HepG2 (cell line): ENCODE results near the gene AFF4. TPM values are rescaled to one million over a fixed set of nuclear protein-coding genes. Genes with fewer than 3 reads are reported as not detected.

ENCODE experiments used
- BRCA1 ChIP-seq: sonication (generic); formaldehyde crosslinking; IDR thresholded peaks from 2 replicates; pipeline ENCODE4 v1.4.0; 2020; ENCODE audit warnings: missing genetic modification reagents
- KDM5B ChIP-seq: sonication (generic); formaldehyde crosslinking; IDR thresholded peaks from 2 replicates; pipeline ENCODE4 v1.4.0; 2020; ENCODE audit warnings: missing genetic modification reagents, mild to moderate bottlenecking, borderline replicate concordance
- MED13 ChIP-seq: sonication (generic); formaldehyde crosslinking; IDR thresholded peaks from 2 replicates; pipeline ENCODE4 v1.5.0; 2020; ENCODE audit warnings: missing genetic modification reagents
- MTERF4 ChIP-seq: sonication (generic); formaldehyde crosslinking; IDR thresholded peaks from 2 replicates; pipeline ENCODE4 v1.8.0; 2023; ENCODE audit warnings: mild to moderate bottlenecking, missing genetic modification reagents
- NRL ChIP-seq: sonication (generic); formaldehyde crosslinking; IDR thresholded peaks from 2 replicates; pipeline ENCODE4 v1.5.0; 2020; ENCODE audit warnings: missing genetic modification reagents, mild to moderate bottlenecking, moderate library complexity, borderline replicate concordance
- RBFOX2 ChIP-seq: fragments of 200-400 bp; formaldehyde crosslinking; IDR thresholded peaks from 2 replicates; pipeline ENCODE4 v1.6.1; 2017; ENCODE audit warnings: low read depth, mild to moderate bottlenecking, low read length
- SIX4 ChIP-seq: sonication (generic); formaldehyde crosslinking; IDR thresholded peaks from 2 replicates; pipeline ENCODE4 v1.4.0; 2020; ENCODE audit warnings: missing genetic modification reagents
- SOX13 ChIP-seq, 3 experiments: fragments of 450-650 bp in 1 of 3; sonication (generic) in 1 of 3; formaldehyde crosslinking in 1 of 3; IDR thresholded peaks in 2 of 3; conservative IDR thresholded peaks in 1 of 3; 2 replicates each; pipeline versions ENCODE4 v1.5.0 to v1.6.1; 2016 to 2020; ENCODE audit warnings: antibody characterized with exemption in 1 of 3, mild to moderate bottlenecking in 1 of 3, missing compliant biosample characterization in 1 of 3, missing genetic modification reagents in 1 of 3, moderate library complexity in 1 of 3
- SP5 ChIP-seq: IDR thresholded peaks from 2 replicates; pipeline ENCODE4 v1.6.1; 2016; ENCODE audit warnings: low read depth, borderline replicate concordance
- TBP ChIP-seq: sonication (generic); formaldehyde crosslinking; IDR thresholded peaks from 2 replicates; pipeline ENCODE4 v1.5.0; 2020; ENCODE audit warnings: missing genetic modification reagents
- TBX2 ChIP-seq: sonication (generic); formaldehyde crosslinking; IDR thresholded peaks from 2 replicates; pipeline ENCODE4 v1.5.0; 2020; ENCODE audit warnings: missing genetic modification reagents, mild to moderate bottlenecking, borderline replicate concordance
- U2AF2 ChIP-seq: fragments of 200-400 bp; formaldehyde crosslinking; IDR thresholded peaks from 2 replicates; pipeline ENCODE4 v1.6.1; 2017; ENCODE audit warnings: low read depth, mild to moderate bottlenecking, low read length
- ZBTB44 ChIP-seq: sonication (generic); formaldehyde crosslinking; IDR thresholded peaks from 2 replicates; pipeline ENCODE4 v1.4.0; 2020; ENCODE audit warnings: missing genetic modification reagents
- ZFP41 ChIP-seq: sonication (generic); formaldehyde crosslinking; IDR thresholded peaks from 2 replicates; pipeline ENCODE4 v1.4.0; 2020; ENCODE audit warnings: mild to moderate bottlenecking, missing genetic modification reagents, borderline replicate concordance
- ZNF263 ChIP-seq: sonication (generic); formaldehyde crosslinking; IDR thresholded peaks from 2 replicates; pipeline ENCODE4 v1.4.0; 2020; ENCODE audit warnings: missing genetic modification reagents
- ZNF33B ChIP-seq: sonication (generic); formaldehyde crosslinking; IDR thresholded peaks from 2 replicates; pipeline ENCODE4 v1.5.1; 2020; ENCODE audit warnings: mild to moderate bottlenecking, missing genetic modification reagents
- ZNF841 ChIP-seq: sonication (generic); formaldehyde crosslinking; IDR thresholded peaks from 2 replicates; pipeline ENCODE4 v1.8.1; 2023; ENCODE audit warnings: missing genetic modification reagents, borderline replicate concordance
- ZNF850 ChIP-seq: sonication (generic); formaldehyde crosslinking; conservative IDR thresholded peaks from 2 replicates; pipeline ENCODE4 v1.9.0; 2021; ENCODE audit warnings: mild to moderate bottlenecking, missing genetic modification reagents
- polyA plus RNA-seq, 8 experiments: library from polyadenylated mRNA; depleted of rRNA in 3 of 8; stranded (reverse) in 7 of 8; unstranded in 1 of 8; fragments of >200 nt; fragmentation: Illumina TruSeq in 4 of 8; extraction: Trizol in 4 of 8; gene quantifications; 2 replicates each; pipeline versions ENCODE4 v1.2.1 to v1.2.3, GENCODE V29; 2011 to 2016; ENCODE audit warnings: low read depth in 4 of 8, missing spikeins in 1 of 8, mixed read lengths in 1 of 8; ENCODE audit not compliant: insufficient read depth in 1 of 8
- total RNA-seq, 5 experiments: library from RNA; depleted of rRNA; stranded (reverse); fragments of >200 nt; fragmentation: Illumina TruSeq; extraction: Trizol; gene quantifications; 2 replicates each; pipeline ENCODE4 v1.2.3, GENCODE V29; 2016; ENCODE audit warnings: low read depth in 1 of 5
- TF ChIP-seq, protein P1 (sequence below): sonication (generic); formaldehyde crosslinking; IDR thresholded peaks from 2 replicates; pipeline ENCODE4 v1.5.0; 2020; ENCODE audit warnings: mild to moderate bottlenecking, missing genetic modification reagents
- TF ChIP-seq, protein P2 (sequence below): sonication (generic); formaldehyde crosslinking; IDR thresholded peaks from 2 replicates; pipeline ENCODE4 v1.4.0; 2020; ENCODE audit warnings: mild to moderate bottlenecking, missing genetic modification reagents
- TF ChIP-seq, protein P3 (sequence below): sonication (generic); formaldehyde crosslinking; IDR thresholded peaks from 2 replicates; pipeline ENCODE4 v1.8.0; 2022; ENCODE audit warnings: low read depth, missing genetic modification reagents

Gene AFF4
- total and polyA plus RNA-seq, 2 of the 13 experiments (the other 11 are each of a cell fraction or from before 2014, with no cell fraction given): 22.1 to 25.5 TPM

DNA sequence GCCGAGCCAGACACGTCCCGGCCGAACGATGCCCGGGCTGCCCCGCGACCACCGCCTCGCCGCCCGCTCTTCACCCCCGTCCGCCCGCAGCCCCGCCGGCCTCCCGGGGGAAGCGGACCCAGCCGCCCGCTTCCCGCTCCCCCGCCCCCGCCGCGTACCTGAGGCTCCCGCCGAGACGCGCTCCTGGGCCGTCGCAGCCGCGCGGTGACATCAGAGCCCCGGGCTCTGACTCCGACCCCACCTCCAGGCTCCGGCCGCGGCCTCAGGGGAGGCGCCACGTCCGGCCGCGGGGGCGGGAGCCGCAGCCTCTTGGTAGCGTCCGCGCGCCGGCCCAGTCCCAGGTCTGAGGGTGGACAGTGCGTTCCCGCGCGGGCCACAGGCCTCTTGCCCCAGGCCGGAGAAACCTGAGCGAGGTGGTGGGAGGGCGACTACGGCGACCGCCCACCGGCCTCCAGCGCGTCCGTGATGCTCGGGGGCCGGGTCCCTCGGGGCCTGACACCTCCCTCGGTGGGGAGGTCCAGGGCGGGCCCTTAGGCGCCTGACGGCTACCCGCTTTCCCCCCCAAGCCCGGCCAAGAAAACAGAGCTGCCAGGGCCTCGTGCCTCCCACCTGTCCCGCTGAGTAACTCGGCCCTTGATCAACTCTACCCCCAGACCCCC is 132.9 kb downstream of the AFF4 start, which contains the start of gene SHROOM1 (continued):
- TF ChIP-seq MTERF4 (CRISPR knock-in tag) (no peak), TBP (CRISPR knock-in tag) (no peak), BRCA1 (no peak), NRL (CRISPR knock-in tag) (peak; percentile 56; the same call in 1 of the 2 replicates), TBX2 (CRISPR knock-in tag) (peak; percentile 47; the same call in 1 of the 2 replicates), ZNF850 (CRISPR knock-in tag) (no peak), ZNF263 (no peak), KDM5B (peak; percentile 66), ZNF33B (CRISPR knock-in tag) (no peak), SIX4 (CRISPR knock-in tag) (no peak), SP5 (CRISPR knock-in tag) (0 out of 2 replicates have a peak, but pooled peaks have one; percentile 29), ZFP41 (no peak), MED13 (CRISPR knock-in tag) (no peak), SOX13 (IDR thresholded peaks at IDR 0.05) (no peak), SOX13 (CRISPR knock-in tag; conservative IDR thresholded peaks at IDR 0.05 in 1 of 2, IDR thresholded peaks at IDR 0.05 in 1 of 2) (peak in 1 of 2 experiments; percentile 56; a peak in 2 of 4 replicates), RBFOX2 (peak; percentile 92), ZBTB44 (CRISPR knock-in tag) (0 out of 2 replicates have a peak, but pooled peaks have one; percentile 13), U2AF2 (no peak), ZNF841 (CRISPR knock-in tag) (no peak)
- TF ChIP-seq, protein P1, sequence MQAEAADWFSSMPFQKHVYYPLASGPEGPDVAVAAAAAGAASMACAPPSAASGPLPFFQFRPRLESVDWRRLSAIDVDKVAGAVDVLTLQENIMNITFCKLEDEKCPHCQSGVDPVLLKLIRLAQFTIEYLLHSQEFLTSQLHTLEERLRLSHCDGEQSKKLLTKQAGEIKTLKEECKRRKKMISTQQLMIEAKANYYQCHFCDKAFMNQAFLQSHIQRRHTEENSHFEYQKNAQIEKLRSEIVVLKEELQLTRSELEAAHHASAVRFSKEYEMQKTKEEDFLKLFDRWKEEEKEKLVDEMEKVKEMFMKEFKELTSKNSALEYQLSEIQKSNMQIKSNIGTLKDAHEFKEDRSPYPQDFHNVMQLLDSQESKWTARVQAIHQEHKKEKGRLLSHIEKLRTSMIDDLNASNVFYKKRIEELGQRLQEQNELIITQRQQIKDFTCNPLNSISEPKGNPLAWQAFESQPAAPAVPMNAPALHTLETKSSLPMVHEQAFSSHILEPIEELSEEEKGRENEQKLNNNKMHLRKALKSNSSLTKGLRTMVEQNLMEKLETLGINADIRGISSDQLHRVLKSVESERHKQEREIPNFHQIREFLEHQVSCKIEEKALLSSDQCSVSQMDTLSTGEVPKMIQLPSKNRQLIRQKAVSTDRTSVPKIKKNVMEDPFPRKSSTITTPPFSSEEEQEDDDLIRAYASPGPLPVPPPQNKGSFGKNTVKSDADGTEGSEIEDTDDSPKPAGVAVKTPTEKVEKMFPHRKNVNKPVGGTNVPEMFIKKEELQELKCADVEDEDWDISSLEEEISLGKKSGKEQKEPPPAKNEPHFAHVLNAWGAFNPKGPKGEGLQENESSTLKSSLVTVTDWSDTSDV: no peak
- TF ChIP-seq, protein P2, sequence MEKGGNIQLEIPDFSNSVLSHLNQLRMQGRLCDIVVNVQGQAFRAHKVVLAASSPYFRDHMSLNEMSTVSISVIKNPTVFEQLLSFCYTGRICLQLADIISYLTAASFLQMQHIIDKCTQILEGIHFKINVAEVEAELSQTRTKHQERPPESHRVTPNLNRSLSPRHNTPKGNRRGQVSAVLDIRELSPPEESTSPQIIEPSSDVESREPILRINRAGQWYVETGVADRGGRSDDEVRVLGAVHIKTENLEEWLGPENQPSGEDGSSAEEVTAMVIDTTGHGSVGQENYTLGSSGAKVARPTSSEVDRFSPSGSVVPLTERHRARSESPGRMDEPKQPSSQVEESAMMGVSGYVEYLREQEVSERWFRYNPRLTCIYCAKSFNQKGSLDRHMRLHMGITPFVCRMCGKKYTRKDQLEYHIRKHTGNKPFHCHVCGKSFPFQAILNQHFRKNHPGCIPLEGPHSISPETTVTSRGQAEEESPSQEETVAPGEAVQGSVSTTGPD (CRISPR knock-in tag): no peak
- TF ChIP-seq, protein P3, sequence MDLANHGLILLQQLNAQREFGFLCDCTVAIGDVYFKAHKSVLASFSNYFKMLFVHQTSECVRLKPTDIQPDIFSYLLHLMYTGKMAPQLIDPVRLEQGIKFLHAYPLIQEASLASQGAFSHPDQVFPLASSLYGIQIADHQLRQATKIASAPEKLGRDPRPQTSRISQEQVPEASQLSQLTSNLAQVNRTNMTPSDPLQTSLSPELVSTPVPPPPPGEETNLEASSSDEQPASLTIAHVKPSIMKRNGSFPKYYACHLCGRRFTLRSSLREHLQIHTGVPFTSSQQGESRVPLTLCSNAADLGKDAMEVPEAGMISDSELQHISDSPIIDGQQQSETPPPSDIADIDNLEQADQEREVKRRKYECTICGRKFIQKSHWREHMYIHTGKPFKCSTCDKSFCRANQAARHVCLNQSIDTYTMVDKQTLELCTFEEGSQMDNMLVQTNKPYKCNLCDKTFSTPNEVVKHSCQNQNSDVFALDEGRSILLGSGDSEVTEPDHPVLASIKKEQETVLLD: peak; percentile 69; the same call in 1 of the 2 replicates
